ENCODE measurements around the gene ATRN. TPM values are rescaled to one million over a fixed set of nuclear protein-coding genes. Genes with fewer than 3 reads are reported as not detected.
"Not testable (repeated sequence)": the region's sequence is repeated elsewhere in the genome, so short reads cannot be mapped to it uniquely, and the experiment has no call there.

Gene ATRN
- total RNA-seq, 1 experiment from 2014 or later = 28.3 TPM

DNA sequence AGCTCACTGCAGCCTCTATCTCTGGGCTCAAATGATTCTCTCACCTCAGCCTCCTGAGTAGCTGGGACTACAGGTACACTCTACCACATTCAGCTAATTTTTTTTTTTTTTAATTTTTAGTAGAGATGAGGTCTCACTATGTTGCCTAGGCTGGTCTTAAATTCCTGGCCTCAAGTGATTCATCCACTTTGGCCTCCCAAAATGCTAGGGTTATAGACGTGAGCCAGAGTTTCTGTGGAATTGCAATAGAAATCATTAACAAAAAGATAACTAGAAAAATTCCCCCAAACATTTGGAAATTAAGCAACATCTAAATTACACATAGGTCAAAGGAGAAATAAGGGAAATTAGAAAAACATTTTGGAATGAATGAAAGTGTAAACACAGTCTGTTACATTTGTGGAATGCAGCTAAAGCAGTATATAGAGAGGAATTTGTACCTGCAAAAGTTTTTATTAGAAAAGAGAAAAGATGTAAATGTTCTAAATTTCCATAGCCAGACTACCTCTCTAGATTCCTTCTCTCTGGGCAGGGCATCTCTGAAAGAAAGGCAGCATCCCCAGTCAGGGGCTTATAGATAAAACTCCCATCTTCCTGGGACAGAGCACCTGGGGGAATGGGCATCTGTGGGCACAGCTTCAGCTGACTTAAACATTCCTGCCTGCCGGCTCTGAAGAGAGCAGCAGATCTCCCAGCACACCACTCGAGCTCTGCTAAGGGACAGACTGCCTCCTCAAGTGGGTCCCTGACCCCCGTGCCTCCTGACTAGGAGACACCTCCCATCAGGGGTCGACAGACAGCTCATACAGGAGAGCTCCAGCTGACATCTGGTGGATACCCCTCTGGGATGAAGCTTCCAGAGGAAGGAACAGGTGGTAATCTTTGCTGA is 51.3 kb downstream of the ATRN start:
- H3K36me3 Mint-ChIP-seq (ENCODE audit: insufficient read depth, unreplicated experiment) = no peaks in the 10 kb centered on the region
- no TSS peak for BruUV-seq (replicated peaks)
- CTCF ChIA-PET = no interaction called here

DNA sequence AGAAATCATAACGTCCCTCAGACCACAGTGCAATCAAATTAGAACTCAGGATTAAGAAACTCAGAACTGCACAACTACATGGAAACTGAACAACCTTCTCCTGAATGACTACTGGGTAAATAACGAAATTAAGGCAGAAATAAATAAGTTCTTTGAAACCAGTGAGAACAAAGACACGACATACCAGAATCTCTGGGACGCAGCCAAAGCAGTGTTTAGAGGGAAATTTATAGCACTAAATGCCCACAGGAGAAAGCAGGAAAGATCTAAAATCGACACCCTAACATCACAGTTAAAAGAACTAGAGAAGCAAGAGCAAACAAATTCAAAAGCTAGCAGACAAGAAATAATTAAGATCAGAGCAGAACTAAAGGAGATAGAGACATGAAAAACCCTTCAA is 53.9 kb downstream of the ATRN start:
- H3K4me1 Mint-ChIP-seq (ENCODE audit: low read depth, unreplicated experiment); intact Hi-C loops (cut with micrococcal nuclease; ENCODE audit: unreplicated experiment); H3K27me3 Mint-ChIP-seq (ENCODE audit: unreplicated experiment); H3K27ac Mint-ChIP-seq (ENCODE audit: unreplicated experiment); CTCF ChIA-PET; BruUV-seq (replicated peaks); H3K36me3 Mint-ChIP-seq (ENCODE audit: insufficient read depth, unreplicated experiment); DNase-seq; H3K4me3 Mint-ChIP-seq (ENCODE audit: low read depth, unreplicated experiment): not testable (repeated sequence)
- H3K9me3 Mint-ChIP-seq (ENCODE audit: low read depth, unreplicated experiment) = peaks cover 10% of the 10 kb centered on the region

More for the DNA sequence above, 51.3 kb downstream of the ATRN start:
- Mint-ChIP-seq H3K4me1 (ENCODE audit: low read depth, unreplicated experiment) (no peaks in the 10 kb centered on the region), H3K27ac (ENCODE audit: unreplicated experiment) (no peak overlapping the region), H3K4me3 (ENCODE audit: low read depth, unreplicated experiment) (no peak overlapping the region), H3K27me3 (ENCODE audit: unreplicated experiment) (no peaks in the 10 kb centered on the region), H3K9me3 (ENCODE audit: low read depth, unreplicated experiment) (peaks cover 10% of the 10 kb centered on the region)
- intact Hi-C loops (cut with micrococcal nuclease; ENCODE audit: unreplicated experiment) = no loop called here
- no peak for DNase-seq
- TF ChIP-seq, protein P1, sequence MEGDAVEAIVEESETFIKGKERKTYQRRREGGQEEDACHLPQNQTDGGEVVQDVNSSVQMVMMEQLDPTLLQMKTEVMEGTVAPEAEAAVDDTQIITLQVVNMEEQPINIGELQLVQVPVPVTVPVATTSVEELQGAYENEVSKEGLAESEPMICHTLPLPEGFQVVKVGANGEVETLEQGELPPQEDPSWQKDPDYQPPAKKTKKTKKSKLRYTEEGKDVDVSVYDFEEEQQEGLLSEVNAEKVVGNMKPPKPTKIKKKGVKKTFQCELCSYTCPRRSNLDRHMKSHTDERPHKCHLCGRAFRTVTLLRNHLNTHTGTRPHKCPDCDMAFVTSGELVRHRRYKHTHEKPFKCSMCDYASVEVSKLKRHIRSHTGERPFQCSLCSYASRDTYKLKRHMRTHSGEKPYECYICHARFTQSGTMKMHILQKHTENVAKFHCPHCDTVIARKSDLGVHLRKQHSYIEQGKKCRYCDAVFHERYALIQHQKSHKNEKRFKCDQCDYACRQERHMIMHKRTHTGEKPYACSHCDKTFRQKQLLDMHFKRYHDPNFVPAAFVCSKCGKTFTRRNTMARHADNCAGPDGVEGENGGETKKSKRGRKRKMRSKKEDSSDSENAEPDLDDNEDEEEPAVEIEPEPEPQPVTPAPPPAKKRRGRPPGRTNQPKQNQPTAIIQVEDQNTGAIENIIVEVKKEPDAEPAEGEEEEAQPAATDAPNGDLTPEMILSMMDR (IDR thresholded peaks at IDR 0.05; ENCODE audit: unreplicated experiment) = no peak

DNA sequence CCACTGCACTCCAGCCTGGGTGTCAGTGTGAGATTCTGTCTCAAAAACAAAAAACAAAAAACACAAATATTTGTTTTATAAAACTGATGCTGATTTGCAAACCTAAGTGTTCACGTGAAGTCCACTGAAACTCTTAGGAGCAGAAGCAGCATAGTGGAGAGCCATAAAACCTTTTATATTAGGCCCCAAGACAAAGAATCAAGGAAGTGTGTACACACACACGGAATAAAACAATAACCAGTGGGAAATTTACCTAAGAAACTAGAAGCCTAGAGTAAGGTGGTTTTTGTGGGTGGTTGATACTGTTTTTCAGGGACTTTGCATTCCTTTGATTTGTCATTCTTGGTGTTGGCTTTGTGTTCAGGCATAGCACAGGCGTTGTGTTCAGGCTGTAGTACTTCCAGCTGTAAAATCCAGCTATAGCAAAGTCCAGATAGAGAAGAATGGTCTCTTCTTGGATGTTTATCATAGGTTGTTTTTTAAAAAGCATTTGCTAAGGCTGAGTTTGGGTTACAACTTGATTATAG is 61.3 kb downstream of the ATRN start:
- intact Hi-C loops (cut with micrococcal nuclease; ENCODE audit: unreplicated experiment) = no loop called here
- CTCF ChIA-PET = no interaction called here
- TF ChIP-seq, protein P1 (IDR thresholded peaks at IDR 0.05; ENCODE audit: unreplicated experiment) = no peak
- DNase-seq = no peak
- H3K4me1 Mint-ChIP-seq (ENCODE audit: low read depth, unreplicated experiment) = no peaks in the 10 kb centered on the region
- no peaks in the 10 kb centered on the region for H3K27me3 Mint-ChIP-seq (ENCODE audit: unreplicated experiment)
- H3K9me3 Mint-ChIP-seq (ENCODE audit: low read depth, unreplicated experiment) = no peaks in the 10 kb centered on the region
- H3K4me3 Mint-ChIP-seq (ENCODE audit: low read depth, unreplicated experiment) = no peak overlapping the region
- H3K36me3 Mint-ChIP-seq (ENCODE audit: insufficient read depth, unreplicated experiment) = no peaks in the 10 kb centered on the region
- BruUV-seq (replicated peaks) = no TSS peak
- no peak overlapping the region for H3K27ac Mint-ChIP-seq (ENCODE audit: unreplicated experiment)

DNA sequence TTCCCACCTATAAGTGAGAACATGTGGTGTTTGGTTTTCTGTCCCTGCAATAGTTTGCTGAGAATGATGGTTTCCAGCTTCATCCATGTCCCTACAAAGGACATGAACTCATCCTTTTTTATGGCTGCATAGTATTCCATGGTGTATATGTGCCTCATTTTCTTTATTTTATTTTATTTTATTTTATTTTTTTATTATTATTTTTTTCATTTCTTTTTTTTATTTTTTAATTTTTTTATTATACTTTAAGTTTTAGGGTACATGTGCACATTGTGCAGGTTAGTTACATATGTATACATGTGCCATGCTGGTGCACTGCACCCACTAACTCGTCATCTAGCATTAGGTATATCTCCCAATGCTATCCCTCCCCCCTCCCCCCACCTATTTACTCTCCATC is 66.9 kb downstream of the ATRN start:
- H3K27ac Mint-ChIP-seq (ENCODE audit: unreplicated experiment); H3K4me1 Mint-ChIP-seq (ENCODE audit: low read depth, unreplicated experiment); H3K27me3 Mint-ChIP-seq (ENCODE audit: unreplicated experiment); H3K4me3 Mint-ChIP-seq (ENCODE audit: low read depth, unreplicated experiment); BruUV-seq (replicated peaks); CTCF ChIA-PET; intact Hi-C loops (cut with micrococcal nuclease; ENCODE audit: unreplicated experiment); H3K36me3 Mint-ChIP-seq (ENCODE audit: insufficient read depth, unreplicated experiment); DNase-seq; H3K9me3 Mint-ChIP-seq (ENCODE audit: low read depth, unreplicated experiment): not testable (repeated sequence)

DNA sequence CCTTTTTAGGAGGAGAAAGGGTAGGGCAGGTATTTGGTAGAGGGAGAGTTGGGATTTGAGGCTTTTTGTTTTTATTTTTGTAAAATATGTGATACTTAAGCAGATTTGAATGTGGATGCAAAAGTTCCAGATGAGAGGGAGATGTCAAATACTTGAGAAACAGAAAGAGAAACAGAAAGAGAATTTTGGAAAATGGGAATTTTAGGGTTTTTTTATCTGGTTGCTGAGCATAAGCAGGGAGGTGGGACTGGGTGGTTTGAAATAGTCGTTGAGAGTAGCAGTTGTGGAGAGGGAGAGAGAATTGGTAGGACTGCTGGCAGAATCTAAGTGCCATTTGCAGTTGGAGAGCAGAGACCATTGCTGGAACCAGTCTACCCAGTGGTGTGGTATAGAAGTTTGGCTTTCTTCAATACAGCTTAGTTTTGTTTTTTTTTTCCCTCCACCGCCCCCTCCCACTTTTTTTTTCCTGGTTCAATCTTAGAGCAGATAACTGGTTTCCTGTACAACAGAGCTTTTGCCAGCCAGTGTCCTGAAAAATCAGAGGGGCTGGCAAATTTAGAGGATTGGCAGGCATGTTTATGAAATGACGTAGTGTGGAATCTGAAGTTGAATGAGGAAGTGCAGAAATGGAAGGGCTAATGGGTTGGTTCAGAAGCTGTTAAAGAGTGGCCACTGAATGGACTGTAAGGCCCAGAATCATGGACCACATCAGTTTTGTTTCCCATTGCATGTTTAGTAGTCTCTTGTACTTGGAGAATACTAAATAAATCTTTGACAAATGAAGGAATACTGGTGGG is 68.7 kb downstream of the ATRN start:
- CTCF ChIA-PET = no interaction called here
- DNase-seq = no peak
- no peak overlapping the region for H3K27ac Mint-ChIP-seq (ENCODE audit: unreplicated experiment)
- no peaks in the 10 kb centered on the region for H3K27me3 Mint-ChIP-seq (ENCODE audit: unreplicated experiment)
- intact Hi-C loops (cut with micrococcal nuclease; ENCODE audit: unreplicated experiment) = loop anchor here (10.0 kb wide), 2 partner anchors 55 to 185 kb away; no protein-coding TSS in a partner anchor
- no TSS peak for BruUV-seq (replicated peaks)
- no peaks in the 10 kb centered on the region for H3K36me3 Mint-ChIP-seq (ENCODE audit: insufficient read depth, unreplicated experiment)
- no peak overlapping the region for H3K4me3 Mint-ChIP-seq (ENCODE audit: low read depth, unreplicated experiment)
- no peaks in the 10 kb centered on the region for H3K9me3 Mint-ChIP-seq (ENCODE audit: low read depth, unreplicated experiment)
- TF ChIP-seq, protein P1 (IDR thresholded peaks at IDR 0.05; ENCODE audit: unreplicated experiment) = no peak
- no peaks in the 10 kb centered on the region for H3K4me1 Mint-ChIP-seq (ENCODE audit: low read depth, unreplicated experiment)

Data from Calu3 (cell line).